Endothelial cell of umbilical vein (primary cell): Measurements from ENCODE around the gene RNF157.

ENCODE experiments used
- CTCF ChIP-seq, 2 donors: IDR thresholded peaks; 1 replicate in 1 of 2; 2 replicates in 1 of 2; pipeline ENCODE4 v1.5.1; 2011; ENCODE audit warnings: low read length in 2 of 2, mild to moderate bottlenecking in 2 of 2, moderate library complexity in 2 of 2, control low read depth in 1 of 2, inconsistent platforms in 1 of 2, low read depth in 1 of 2; ENCODE audit not compliant: insufficient read depth in 1 of 2; ENCODE audit errors: extremely low read depth in 1 of 2
- JUN ChIP-seq: IDR thresholded peaks from 2 replicates; pipeline ENCODE4 v1.6.1; 2011; ENCODE audit warnings: borderline replicate concordance, low read depth; ENCODE audit not compliant: insufficient read length, insufficient read depth
- POLR2A ChIP-seq: IDR thresholded peaks from 2 replicates; pipeline ENCODE4 v1.6.1; 2012; ENCODE audit warnings: low read depth, mild to moderate bottlenecking, control low read depth, low read length
- POLR2AphosphoS5 ChIP-seq: IDR thresholded peaks from 2 replicates; pipeline ENCODE4 v1.6.1; 2012; ENCODE audit warnings: low read depth, mild to moderate bottlenecking, control low read depth, low read length, moderate library complexity; ENCODE audit not compliant: insufficient read depth

- TF ChIP-seq CTCF (IDR thresholded peaks at IDR 0.05; ENCODE audit: extremely low read depth in 1 of 2, insufficient read depth in 1 of 2, low read depth in 1 of 2, low read length in 2 of 2): no peak
- no peak for TF ChIP-seq POLR2A
- TF ChIP-seq POLR2AphosphoS5: no peak
- no peak for TF ChIP-seq JUN
Measured at GRCh38 chr17:76120658-76121008, 119.7 kb downstream of the RNF157 start.
